ENCODE measurements around the gene RGS3.

DNA sequence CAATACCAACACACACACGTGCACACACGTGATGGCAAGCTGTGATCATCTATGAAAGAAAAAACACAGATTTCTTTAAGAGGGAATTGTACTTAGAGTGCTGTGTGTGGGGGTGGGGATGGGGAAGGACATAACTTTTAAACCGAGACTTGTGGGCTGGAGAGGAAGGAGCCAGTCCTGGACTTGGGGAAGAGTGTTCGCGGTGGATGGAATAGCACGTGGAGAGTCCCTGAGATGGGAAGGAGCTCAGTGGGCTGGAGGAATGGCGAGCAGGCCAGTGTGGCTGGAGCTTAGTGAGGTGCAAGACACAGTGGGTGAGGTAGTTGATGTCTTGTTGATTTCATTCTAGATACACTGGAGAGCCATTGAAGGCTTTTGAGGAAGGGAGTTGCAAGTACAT is 78.5 kb downstream of the RGS3 start:
- no peak for TF ChIP-seq ESRRA (IDR thresholded peaks at IDR 0.05; ENCODE audit: low read length)
- no peak for TF ChIP-seq EZH2 (IDR thresholded peaks at IDR 0.05; ENCODE audit: borderline replicate concordance, control insufficient read depth, low read depth, low read length)
- TF ChIP-seq, protein P1, sequence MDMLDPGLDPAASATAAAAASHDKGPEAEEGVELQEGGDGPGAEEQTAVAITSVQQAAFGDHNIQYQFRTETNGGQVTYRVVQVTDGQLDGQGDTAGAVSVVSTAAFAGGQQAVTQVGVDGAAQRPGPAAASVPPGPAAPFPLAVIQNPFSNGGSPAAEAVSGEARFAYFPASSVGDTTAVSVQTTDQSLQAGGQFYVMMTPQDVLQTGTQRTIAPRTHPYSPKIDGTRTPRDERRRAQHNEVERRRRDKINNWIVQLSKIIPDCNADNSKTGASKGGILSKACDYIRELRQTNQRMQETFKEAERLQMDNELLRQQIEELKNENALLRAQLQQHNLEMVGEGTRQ (IDR thresholded peaks at IDR 0.05; ENCODE audit: borderline replicate concordance, low read depth, low read length): no peak
- no peak for TF ChIP-seq GABPA (IDR thresholded peaks at IDR 0.05; ENCODE audit: low read depth)
- no peak for TF ChIP-seq CHD4 (IDR thresholded peaks at IDR 0.05)
- TF ChIP-seq POLR2A (IDR thresholded peaks at IDR 0.05; ENCODE audit: low read depth, low read length): no peak
- TF ChIP-seq, protein P2, sequence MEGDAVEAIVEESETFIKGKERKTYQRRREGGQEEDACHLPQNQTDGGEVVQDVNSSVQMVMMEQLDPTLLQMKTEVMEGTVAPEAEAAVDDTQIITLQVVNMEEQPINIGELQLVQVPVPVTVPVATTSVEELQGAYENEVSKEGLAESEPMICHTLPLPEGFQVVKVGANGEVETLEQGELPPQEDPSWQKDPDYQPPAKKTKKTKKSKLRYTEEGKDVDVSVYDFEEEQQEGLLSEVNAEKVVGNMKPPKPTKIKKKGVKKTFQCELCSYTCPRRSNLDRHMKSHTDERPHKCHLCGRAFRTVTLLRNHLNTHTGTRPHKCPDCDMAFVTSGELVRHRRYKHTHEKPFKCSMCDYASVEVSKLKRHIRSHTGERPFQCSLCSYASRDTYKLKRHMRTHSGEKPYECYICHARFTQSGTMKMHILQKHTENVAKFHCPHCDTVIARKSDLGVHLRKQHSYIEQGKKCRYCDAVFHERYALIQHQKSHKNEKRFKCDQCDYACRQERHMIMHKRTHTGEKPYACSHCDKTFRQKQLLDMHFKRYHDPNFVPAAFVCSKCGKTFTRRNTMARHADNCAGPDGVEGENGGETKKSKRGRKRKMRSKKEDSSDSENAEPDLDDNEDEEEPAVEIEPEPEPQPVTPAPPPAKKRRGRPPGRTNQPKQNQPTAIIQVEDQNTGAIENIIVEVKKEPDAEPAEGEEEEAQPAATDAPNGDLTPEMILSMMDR (IDR thresholded peaks at IDR 0.05 in 2 of 3, conservative IDR thresholded peaks at IDR 0.05 in 1 of 3; ENCODE audit: control insufficient read depth in 2 of 3, extremely low read depth in 1 of 3, insufficient read depth in 1 of 3, low read depth in 3 of 3, low read length in 3 of 3): no peak
- TF ChIP-seq TCF12 (IDR thresholded peaks at IDR 0.05; ENCODE audit: low read depth, low read length): no peak
- no peak for TF ChIP-seq CREB1 (IDR thresholded peaks at IDR 0.05; ENCODE audit: low read depth)

Measured in GM12878 (cell line).